ENCODE measurements around the gene ASZ1. TPM values are rescaled to one million over a fixed set of nuclear protein-coding genes. Genes with fewer than 3 reads are reported as not detected.

ASZ1 gene
- total RNA-seq, 1 donor from 2014 or later, result not detected

DNA sequence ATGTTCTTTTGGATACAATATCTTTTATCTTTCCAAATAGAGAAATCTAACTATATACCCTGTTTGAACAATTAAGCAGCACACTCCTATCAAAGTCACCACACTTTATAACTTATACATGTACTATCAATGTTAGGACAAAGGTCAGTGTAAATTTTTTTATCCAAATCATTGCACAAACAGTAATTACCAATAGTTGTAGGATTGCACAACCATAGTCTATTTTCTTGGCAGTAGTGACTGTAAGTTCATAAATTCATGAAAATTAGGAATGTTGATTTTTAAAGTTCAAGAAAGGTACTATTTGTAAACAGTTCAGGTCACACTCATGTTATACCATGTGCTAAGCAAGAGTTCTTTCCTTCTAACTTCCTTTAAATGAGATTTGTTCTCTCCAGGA lies 113.7 kb downstream of the ASZ1 start:
- no peaks in the 10 kb centered on the region for H3K36me3 ChIP-seq (ENCODE audit: insufficient read depth, low read length)
- H3K27me3 ChIP-seq (ENCODE audit: insufficient read depth, low read length), result no peaks in the 10 kb centered on the region
- H3K4me1 ChIP-seq (ENCODE audit: insufficient read depth, low read length), result no peaks in the 10 kb centered on the region
- DNase-seq (ENCODE audit: low read depth), result no peak
- Mint-ChIP-seq H3K36me3 (ENCODE audit: low read depth, unreplicated experiment) (no peaks in the 10 kb centered on the region), H3K27ac (ENCODE audit: unreplicated experiment) (no peak overlapping the region), H3K4me1 (ENCODE audit: low read depth, unreplicated experiment) (no peaks in the 10 kb centered on the region), H3K9me3 (ENCODE audit: unreplicated experiment) (no peaks in the 10 kb centered on the region), H3K4me3 (ENCODE audit: unreplicated experiment) (no peak overlapping the region), H3K27me3 (ENCODE audit: low read depth, unreplicated experiment) (peaks cover 24% of the 10 kb centered on the region)
- H3K4me3 ChIP-seq (ENCODE audit: insufficient read depth, low read depth, low read length), result no peak overlapping the region
- no peaks in the 10 kb centered on the region for H4K20me1 ChIP-seq (ENCODE audit: insufficient read depth, low read length)
- no peaks in the 10 kb centered on the region for H3K79me2 ChIP-seq (ENCODE audit: insufficient read depth, low read length)
- no peak overlapping the region for H3K27ac ChIP-seq (ENCODE audit: low read depth, low read length)
- no peaks in the 10 kb centered on the region for H3K9me3 ChIP-seq (ENCODE audit: insufficient read depth, low read depth, low read length)
- no peak overlapping the region for H3K9ac ChIP-seq (ENCODE audit: low read length)
- no peak for FAIRE-seq
- no peak for TF ChIP-seq EZH2 (IDR thresholded peaks at IDR 0.05; ENCODE audit: insufficient read depth, low read length)
- TF ChIP-seq CTCF (IDR thresholded peaks at IDR 0.05; ENCODE audit: insufficient read depth, low read depth, low read length), result no peak
- H3K4me2 ChIP-seq (ENCODE audit: low read length), result no peak overlapping the region
- no peak overlapping the region for H2AFZ ChIP-seq (ENCODE audit: low read depth, low read length)

Other genes with a start within 250 kb of the ASZ1 start
- 0.07 and 0.24 TPM in 2 replicates for gene WNT2, start 104.4 kb downstream of the ASZ1 start, total RNA-seq
- gene CFTR, start 52.5 kb upstream of the ASZ1 start, total RNA-seq, result 0.38 and 2.5 TPM in 2 replicates